Neural progenitor cell (in vitro differentiated cells): Measurements from ENCODE around the gene SRGAP3.

Experiments
- CTCF ChIP-seq: fragments of 200-600 bp; sonication (generic); IDR thresholded peaks from 2 replicates; pipeline ENCODE4 v1.5.1; 2017; ENCODE audit warnings: antibody characterized with exemption, mild to moderate bottlenecking
- EZH2 ChIP-seq: fragments of 200-600 bp; sonication (generic); IDR thresholded peaks from 2 replicates; pipeline ENCODE4 v1.6.1; 2017; ENCODE audit warnings: antibody characterized with exemption, mild to moderate bottlenecking, moderate library complexity

DNA sequence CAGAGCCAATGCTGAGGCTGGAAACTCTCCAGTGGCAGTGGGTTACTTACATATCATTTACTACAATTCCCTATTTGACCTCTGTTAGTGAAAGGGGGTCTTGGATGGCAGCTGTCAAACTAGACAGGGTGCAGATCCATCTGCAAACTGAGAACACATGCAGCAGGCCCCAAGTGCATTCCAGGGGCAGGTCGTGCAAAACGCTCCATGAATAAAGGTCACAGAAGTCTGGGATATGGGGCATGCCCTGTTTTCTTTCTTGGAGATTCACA, 261.1 kb downstream of the SRGAP3 start:
- no peak for TF ChIP-seq CTCF
- no peak for TF ChIP-seq EZH2
